Measurements from ENCODE around the gene HOXA2.

DNA sequence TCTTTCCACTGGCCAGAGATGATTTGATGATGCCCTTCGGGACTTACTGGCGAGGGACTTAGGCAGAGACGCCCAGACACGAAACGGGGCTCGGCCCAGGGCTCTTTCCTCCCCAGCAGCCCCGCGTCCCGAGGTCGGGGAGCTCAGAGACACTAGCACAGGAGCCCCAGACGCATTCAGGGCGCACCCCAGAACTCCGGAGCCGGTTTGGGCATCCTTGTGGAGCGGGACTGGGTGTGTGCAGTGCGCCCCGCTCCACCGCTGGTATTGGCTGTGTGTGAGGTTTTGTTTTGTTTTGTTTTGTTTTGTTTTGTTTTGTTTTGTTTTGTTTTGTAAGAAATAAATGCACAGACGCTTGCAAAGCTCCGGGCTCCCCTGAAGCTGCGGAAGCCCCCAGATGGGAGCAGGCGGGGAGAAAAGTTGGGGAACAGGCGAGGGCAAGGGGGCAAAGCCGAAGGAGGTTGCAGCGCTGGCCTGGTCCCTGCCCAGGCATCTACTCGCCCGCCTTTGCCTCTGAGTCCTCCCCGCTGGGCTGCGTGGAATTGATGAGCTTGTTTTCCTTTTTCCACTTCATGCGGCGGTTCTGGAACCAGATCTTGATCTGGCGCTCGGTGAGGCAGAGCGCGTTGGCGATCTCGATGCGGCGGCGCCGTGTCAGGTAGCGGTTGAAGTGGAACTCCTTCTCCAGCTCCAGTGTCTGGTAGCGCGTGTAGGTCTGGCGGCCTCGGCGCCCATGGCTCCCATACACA is 42.9 kb upstream of the HOXA2 start:
- TF ChIP-seq POLR2AphosphoS5 (IDR thresholded peaks at IDR 0.05) (no peak), CTCF (IDR thresholded peaks at IDR 0.05) (no peak)

Measured in prostate gland (tissue), 2 donors.